H1 (cell line): ENCODE measurements around the gene CAMK2N2. TPM values are rescaled to one million over a fixed set of nuclear protein-coding genes. Genes with fewer than 3 reads are reported as not detected.

Experiments used
- BACH1 ChIP-seq: IDR thresholded peaks from 2 replicates; pipeline ENCODE4 v1.6.1; 2012; ENCODE audit warnings: low read length, improper control_type of control experiment
- CTCF ChIP-seq, 3 experiments: IDR thresholded peaks; 1 replicate in 2 of 3; 2 replicates in 1 of 3; pipeline versions ENCODE4 v1.5.1 to v1.6.1; 2011; ENCODE audit warnings: low read length in 3 of 3, mild to moderate bottlenecking in 3 of 3, inconsistent platforms in 2 of 3, low read depth in 1 of 3, moderate library complexity in 1 of 3; ENCODE audit not compliant: insufficient read depth in 1 of 3; ENCODE audit errors: control extremely low read depth in 1 of 3
- GTF2F1 ChIP-seq: IDR thresholded peaks from 2 replicates; pipeline ENCODE4 v1.6.1; 2012; ENCODE audit warnings: low read depth, low read length, improper control_type of control experiment, borderline replicate concordance
- YY1 ChIP-seq: IDR thresholded peaks from 2 replicates; pipeline ENCODE4 v1.6.1; 2011; ENCODE audit warnings: low read depth, mild to moderate bottlenecking, low read length
- polyA plus RNA-seq, 7 experiments: library from polyadenylated mRNA; depleted of rRNA in 3 of 7; stranded (reverse) in 5 of 7; unstranded in 2 of 7; fragments of >200 nt in 5 of 7; fragments of 200-250 nt in 2 of 7; gene quantifications; 1 replicate in 5 of 7; 2 replicates in 1 of 7; 4 replicates in 1 of 7; pipeline versions ENCODE4 v1.2.1 to v1.2.3, GENCODE V29; 2011 to 2013; ENCODE audit warnings: missing spikeins in 2 of 7, mixed read lengths in 2 of 7
- total RNA-seq: library from RNA; stranded (reverse); fragmentation: NEBNext Ultra II Directional; extraction: Animal tissue kit (Norgen Biotek cat#: 25700); gene quantifications from 2 replicates; pipeline ENCODE4 v1.2.1, GENCODE V29; 2021

The CAMK2N2 gene
- total and polyA plus RNA-seq, 2 of the 8 experiments (the other 6 are each of a cell fraction or from before 2014, with no cell fraction given) = 4.0 to 17.7 TPM

GRCh38 chr3:184306341-184306972, 45.1 kb upstream of the CAMK2N2 start (continued):
- TF ChIP-seq BACH1 (no peak), YY1 (no peak), CTCF (IDR thresholded peaks at IDR 0.05; ENCODE audit: control extremely low read depth in 1 of 3, insufficient read depth in 1 of 3, low read depth in 1 of 3, low read length in 3 of 3) (no peak), GTF2F1 (no peak)
